Measurements from ENCODE around the gene INSRR.
A peak's percentile ranks its signal among the peaks of the same experiment; 100 is the strongest.

INSRR gene

GRCh38 chr1:156803086-156803851 is 55.6 kb downstream of the INSRR start:
- DNase-seq: peak; percentile 25

- no peak for DNase-seq
Measured at GRCh38 chr1:156802421-156802935, 56.4 kb downstream of the INSRR start.

DNA sequence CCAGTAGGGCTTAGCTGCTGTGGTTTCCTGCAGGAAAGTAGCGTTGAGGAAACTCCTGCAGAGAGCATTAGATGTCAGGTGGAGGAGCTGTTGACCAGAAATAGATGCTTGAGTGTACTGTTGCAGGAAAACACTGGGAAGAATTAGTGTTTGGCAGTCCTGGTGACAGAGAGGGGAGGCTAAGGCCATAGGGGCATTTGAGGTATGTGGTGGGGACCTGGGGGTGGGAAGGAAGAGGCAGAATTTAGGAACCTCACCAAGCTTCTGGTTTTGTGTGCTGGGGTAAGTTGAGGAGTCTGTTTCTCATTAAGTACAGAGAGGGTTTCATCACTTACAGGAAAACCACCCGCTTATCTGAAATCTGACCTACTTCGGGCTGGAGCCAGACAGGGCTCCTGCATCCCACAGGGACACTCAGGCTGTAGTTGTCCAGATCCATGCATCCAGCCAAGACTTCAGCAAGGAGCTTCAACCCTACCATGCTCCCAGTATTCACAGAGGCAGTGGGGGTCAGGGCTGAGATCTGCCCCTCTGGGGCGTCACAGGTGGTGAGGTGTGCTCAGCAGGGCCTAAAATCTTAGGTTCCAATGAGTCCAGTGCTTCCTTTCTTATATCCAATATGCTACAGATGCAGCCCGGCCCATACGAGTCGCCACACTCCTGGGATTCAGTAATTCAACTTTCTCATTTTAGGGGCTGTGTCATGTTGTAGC is 57.4 kb downstream of the INSRR start:
- DNase-seq: no peak

- DNase-seq: peak; percentile 65
Measured at GRCh38 chr1:156797212-156797871, 61.6 kb downstream of the INSRR start.

- DNase-seq: no peak
Measured at GRCh38 chr1:156796340-156797097, 62.4 kb downstream of the INSRR start.

DNA sequence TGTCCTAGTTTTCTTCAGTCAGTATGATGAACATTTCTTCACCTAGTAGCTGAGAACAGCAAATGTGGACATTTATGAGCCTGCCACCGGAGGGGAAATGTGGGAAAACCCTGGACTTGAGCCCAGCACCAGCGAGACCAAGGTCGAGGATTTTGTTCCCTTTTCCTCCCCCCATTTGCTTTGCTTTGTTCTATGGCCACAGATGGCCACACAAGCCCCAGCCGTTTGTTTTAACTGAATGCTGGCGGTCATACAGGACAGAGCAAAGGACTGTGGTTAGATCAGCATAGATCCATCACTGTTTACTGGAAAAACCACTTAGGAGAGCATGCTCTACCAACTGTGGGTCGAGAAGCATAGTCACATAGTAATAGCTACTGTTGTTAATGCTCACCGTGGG is 63.1 kb downstream of the INSRR start:
- no peak for DNase-seq

DNA sequence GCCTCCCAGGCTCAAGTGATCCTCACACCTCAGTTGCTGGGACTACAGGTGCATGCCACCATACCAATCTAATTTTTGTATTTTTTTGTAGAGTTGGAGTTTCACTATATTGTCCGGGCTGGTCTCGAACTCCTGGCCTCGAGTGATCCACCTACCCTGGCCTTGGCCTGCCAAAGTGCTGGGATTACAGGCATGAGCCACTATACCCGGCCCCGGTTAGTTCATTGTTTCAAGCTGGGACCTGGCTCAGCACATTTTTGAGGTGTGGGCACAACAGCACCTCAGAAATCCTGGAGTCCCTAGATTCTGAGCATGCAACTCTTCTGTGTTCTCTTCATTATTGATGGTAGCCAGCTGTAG is 63.6 kb downstream of the INSRR start:
- no peak for DNase-seq

GRCh38 chr1:156794506-156795373 is 64.2 kb downstream of the INSRR start:
- DNase-seq: no peak
